Measurements from ENCODE around the gene DISP2.

DISP2 gene

GRCh38 chr15:40334541-40334940 is 23.5 kb upstream of the DISP2 start:
- H3K4me1 Mint-ChIP-seq = peaks cover 54% of the 10 kb centered on the region
- no peak overlapping the region for H3K4me3 Mint-ChIP-seq
- H3K9me3 Mint-ChIP-seq = no peaks in the 10 kb centered on the region
- no peaks in the 10 kb centered on the region for H3K36me3 Mint-ChIP-seq (ENCODE audit: low read depth)
- TF ChIP-seq CTCF (IDR thresholded peaks at IDR 0.05; ENCODE audit: unreplicated experiment in 3 of 3) = no peak
- H3K27ac Mint-ChIP-seq = peak overlapping the region in 2 of 3 experiments; percentile 59 to 83
- peaks cover 9% of the 10 kb centered on the region for H3K27me3 Mint-ChIP-seq (ENCODE audit: low read depth)

GRCh38 chr15:40334941-40335795 is 22.9 kb upstream of the DISP2 start:
- Mint-ChIP-seq H3K27ac (peak overlapping the region in 1 of 3 experiments; percentile 75), H3K36me3 (ENCODE audit: low read depth) (no peaks in the 10 kb centered on the region), H3K4me3 (no peak overlapping the region), H3K9me3 (no peaks in the 10 kb centered on the region), H3K4me1 (peaks cover 53% of the 10 kb centered on the region), H3K27me3 (ENCODE audit: low read depth) (peaks cover 9% of the 10 kb centered on the region)
- TF ChIP-seq CTCF (IDR thresholded peaks at IDR 0.05; ENCODE audit: unreplicated experiment in 3 of 3) = no peak

GRCh38 chr15:40335938-40336743 is 21.9 kb upstream of the DISP2 start:
- Mint-ChIP-seq H3K9me3 (no peaks in the 10 kb centered on the region), H3K27me3 (ENCODE audit: low read depth) (peaks cover 9% of the 10 kb centered on the region), H3K4me1 (peaks cover 49% of the 10 kb centered on the region), H3K27ac (peak overlapping the region in 1 of 3 experiments; percentile 75), H3K36me3 (ENCODE audit: low read depth) (no peaks in the 10 kb centered on the region), H3K4me3 (no peak overlapping the region)
- TF ChIP-seq CTCF (IDR thresholded peaks at IDR 0.05; ENCODE audit: unreplicated experiment in 3 of 3) = no peak

GRCh38 chr15:40336744-40337122 is 21.3 kb upstream of the DISP2 start:
- peak in 1 of 3 experiments; percentile 14 for TF ChIP-seq CTCF (IDR thresholded peaks at IDR 0.05; ENCODE audit: unreplicated experiment in 3 of 3)

GRCh38 chr15:40337597-40337996 is 20.4 kb upstream of the DISP2 start:
- peaks cover 9% of the 10 kb centered on the region for H3K27me3 Mint-ChIP-seq (ENCODE audit: low read depth)
- no peak overlapping the region for H3K4me3 Mint-ChIP-seq
- H3K36me3 Mint-ChIP-seq (ENCODE audit: low read depth) = no peaks in the 10 kb centered on the region
- H3K4me1 Mint-ChIP-seq = peaks cover 57% of the 10 kb centered on the region
- H3K9me3 Mint-ChIP-seq = no peaks in the 10 kb centered on the region
- peak overlapping the region in 1 of 3 experiments; percentile 81 for H3K27ac Mint-ChIP-seq
- no peak for TF ChIP-seq CTCF (IDR thresholded peaks at IDR 0.05; ENCODE audit: unreplicated experiment in 3 of 3)

More at GRCh38 chr15:40336744-40337122, 21.3 kb upstream of the DISP2 start:
- no peaks in the 10 kb centered on the region for H3K9me3 Mint-ChIP-seq
- peak overlapping the region in 2 of 3 experiments; percentile 42 to 60 for H3K27ac Mint-ChIP-seq
- H3K4me3 Mint-ChIP-seq = no peak overlapping the region
- H3K36me3 Mint-ChIP-seq (ENCODE audit: low read depth) = no peaks in the 10 kb centered on the region
- peaks cover 55% of the 10 kb centered on the region for H3K4me1 Mint-ChIP-seq
- peaks cover 9% of the 10 kb centered on the region for H3K27me3 Mint-ChIP-seq (ENCODE audit: low read depth)
